HepG2 (cell line): ENCODE measurements around the gene P2RY6. TPM values are rescaled to one million over a fixed set of nuclear protein-coding genes. Genes with fewer than 3 reads are reported as not detected.

Source experiments
- CHD4 ChIP-seq: fragments of 200-600 bp; sonication (generic); IDR thresholded peaks from 2 replicates; pipeline ENCODE4 v1.7.0; 2017; ENCODE audit warnings: mild to moderate bottlenecking, low read length, borderline replicate concordance
- FLYWCH1 ChIP-seq: sonication (generic); formaldehyde crosslinking; IDR thresholded peaks from 2 replicates; pipeline ENCODE4 v1.8.1; 2023; ENCODE audit warnings: mild to moderate bottlenecking, missing genetic modification reagents
- GATAD1 ChIP-seq: IDR thresholded peaks from 2 replicates; pipeline ENCODE4 v1.6.1; 2016; ENCODE audit warnings: missing genetic modification reagents, missing compliant biosample characterization
- LCORL ChIP-seq, 2 experiments: fragments of 450-650 bp in 1 of 2; sonication (generic) in 1 of 2; formaldehyde crosslinking in 1 of 2; IDR thresholded peaks; 2 replicates each; pipeline versions ENCODE4 v1.5.0 to v1.6.1; 2017 to 2020; ENCODE audit warnings: antibody characterized with exemption in 1 of 2, missing genetic modification reagents in 1 of 2
- MED8 ChIP-seq: sonication (generic); formaldehyde crosslinking; IDR thresholded peaks from 2 replicates; pipeline ENCODE4 v1.8.1; 2023; ENCODE audit warnings: mild to moderate bottlenecking, missing genetic modification reagents; ENCODE audit not compliant: insufficient replicate concordance
- MZF1 ChIP-seq: sonication (generic); formaldehyde crosslinking; IDR thresholded peaks from 2 replicates; pipeline ENCODE4 v1.8.1; 2023; ENCODE audit warnings: mild to moderate bottlenecking, missing genetic modification reagents, borderline replicate concordance
- RAD21 ChIP-seq: fragments of 450-650 bp; formaldehyde crosslinking; IDR thresholded peaks from 2 replicates; pipeline ENCODE4 v1.5.0; 2020; ENCODE audit warnings: mild to moderate bottlenecking
- SAP130 ChIP-seq: IDR thresholded peaks from 2 replicates; pipeline ENCODE4 v1.6.1; 2016; ENCODE audit warnings: low read depth
- SOX5 ChIP-seq: IDR thresholded peaks from 2 replicates; pipeline ENCODE4 v1.6.1; 2016; ENCODE audit warnings: borderline replicate concordance
- STAG1 ChIP-seq: sonication (generic); formaldehyde crosslinking; IDR thresholded peaks from 2 replicates; pipeline ENCODE4 v1.4.0; 2020; ENCODE audit warnings: missing genetic modification reagents
- TBX2 ChIP-seq: sonication (generic); formaldehyde crosslinking; IDR thresholded peaks from 2 replicates; pipeline ENCODE4 v1.5.0; 2020; ENCODE audit warnings: missing genetic modification reagents, mild to moderate bottlenecking, borderline replicate concordance
- TEAD3 ChIP-seq: optimal IDR thresholded peaks from 2 replicates; pipeline ENCODE3; 2016; ENCODE audit warnings: borderline replicate concordance
- TGIF2 ChIP-seq: IDR thresholded peaks from 2 replicates; pipeline ENCODE4 v1.6.1; 2016; ENCODE audit warnings: control low read depth, missing compliant biosample characterization
- THAP9 ChIP-seq: sonication (generic); formaldehyde crosslinking; IDR thresholded peaks from 2 replicates; pipeline ENCODE4; 2020; ENCODE audit warnings: missing genetic modification reagents, mild to moderate bottlenecking, borderline replicate concordance
- ZNF207 ChIP-seq: fragments of 450-650 bp; IDR thresholded peaks from 2 replicates; pipeline ENCODE4 v1.6.1; 2016; ENCODE audit warnings: antibody characterized with exemption, borderline replicate concordance
- ZNF382 ChIP-seq: sonication (generic); formaldehyde crosslinking; IDR thresholded peaks from 2 replicates; pipeline ENCODE4 v1.5.0; 2020; ENCODE audit warnings: missing genetic modification reagents, mild to moderate bottlenecking, borderline replicate concordance
- ZNF552 ChIP-seq: sonication (generic); formaldehyde crosslinking; IDR thresholded peaks from 2 replicates; pipeline ENCODE4 v1.9.0; 2022; ENCODE audit warnings: missing genetic modification reagents, mild to moderate bottlenecking, borderline replicate concordance
- ZNF557 ChIP-seq: sonication (generic); formaldehyde crosslinking; IDR thresholded peaks from 2 replicates; pipeline ENCODE4 v1.4.0; 2020; ENCODE audit warnings: missing genetic modification reagents
- ZNF563 ChIP-seq: sonication (generic); formaldehyde crosslinking; IDR thresholded peaks from 2 replicates; pipeline ENCODE4 v1.8.0; 2022; ENCODE audit warnings: mild to moderate bottlenecking, moderate library complexity, missing genetic modification reagents
- ZNF569 ChIP-seq: sonication (generic); formaldehyde crosslinking; IDR thresholded peaks from 2 replicates; pipeline ENCODE4 v1.5.0; 2020; ENCODE audit warnings: mild to moderate bottlenecking, missing genetic modification reagents, moderate library complexity, borderline replicate concordance
- ZNF674 ChIP-seq: sonication (generic); formaldehyde crosslinking; IDR thresholded peaks from 2 replicates; pipeline ENCODE4 v1.5.0; 2020; ENCODE audit warnings: low read depth, mild to moderate bottlenecking, missing genetic modification reagents
- polyA plus RNA-seq, 8 experiments: library from polyadenylated mRNA; depleted of rRNA in 3 of 8; stranded (reverse) in 7 of 8; unstranded in 1 of 8; fragments of >200 nt; fragmentation: Illumina TruSeq in 4 of 8; extraction: Trizol in 4 of 8; gene quantifications; 2 replicates each; pipeline versions ENCODE4 v1.2.1 to v1.2.3, GENCODE V29; 2011 to 2016; ENCODE audit warnings: low read depth in 4 of 8, missing spikeins in 1 of 8, mixed read lengths in 1 of 8; ENCODE audit not compliant: insufficient read depth in 1 of 8
- total RNA-seq, 5 experiments: library from RNA; depleted of rRNA; stranded (reverse); fragments of >200 nt; fragmentation: Illumina TruSeq; extraction: Trizol; gene quantifications; 2 replicates each; pipeline ENCODE4 v1.2.3, GENCODE V29; 2016; ENCODE audit warnings: low read depth in 1 of 5
- TF ChIP-seq, protein P1 (sequence below): sonication (generic); formaldehyde crosslinking; IDR thresholded peaks from 2 replicates; pipeline ENCODE4 v1.8.0; 2022; ENCODE audit warnings: missing genetic modification reagents, low read depth, mild to moderate bottlenecking, borderline replicate concordance
- TF ChIP-seq, protein P2 (sequence below): sonication (generic); formaldehyde crosslinking; IDR thresholded peaks from 2 replicates; pipeline ENCODE4 v1.5.0; 2020; ENCODE audit warnings: mild to moderate bottlenecking, missing genetic modification reagents, moderate library complexity
- TF ChIP-seq, protein P3 (sequence below): sonication (generic); formaldehyde crosslinking; IDR thresholded peaks from 2 replicates; pipeline ENCODE4 v1.8.0; 2023; ENCODE audit warnings: mild to moderate bottlenecking, missing genetic modification reagents

P2RY6 gene
- total and polyA plus RNA-seq, 2 of the 13 experiments (the other 11 are each of a cell fraction or from before 2014, with no cell fraction given), result 0.09 to 0.29 TPM

DNA sequence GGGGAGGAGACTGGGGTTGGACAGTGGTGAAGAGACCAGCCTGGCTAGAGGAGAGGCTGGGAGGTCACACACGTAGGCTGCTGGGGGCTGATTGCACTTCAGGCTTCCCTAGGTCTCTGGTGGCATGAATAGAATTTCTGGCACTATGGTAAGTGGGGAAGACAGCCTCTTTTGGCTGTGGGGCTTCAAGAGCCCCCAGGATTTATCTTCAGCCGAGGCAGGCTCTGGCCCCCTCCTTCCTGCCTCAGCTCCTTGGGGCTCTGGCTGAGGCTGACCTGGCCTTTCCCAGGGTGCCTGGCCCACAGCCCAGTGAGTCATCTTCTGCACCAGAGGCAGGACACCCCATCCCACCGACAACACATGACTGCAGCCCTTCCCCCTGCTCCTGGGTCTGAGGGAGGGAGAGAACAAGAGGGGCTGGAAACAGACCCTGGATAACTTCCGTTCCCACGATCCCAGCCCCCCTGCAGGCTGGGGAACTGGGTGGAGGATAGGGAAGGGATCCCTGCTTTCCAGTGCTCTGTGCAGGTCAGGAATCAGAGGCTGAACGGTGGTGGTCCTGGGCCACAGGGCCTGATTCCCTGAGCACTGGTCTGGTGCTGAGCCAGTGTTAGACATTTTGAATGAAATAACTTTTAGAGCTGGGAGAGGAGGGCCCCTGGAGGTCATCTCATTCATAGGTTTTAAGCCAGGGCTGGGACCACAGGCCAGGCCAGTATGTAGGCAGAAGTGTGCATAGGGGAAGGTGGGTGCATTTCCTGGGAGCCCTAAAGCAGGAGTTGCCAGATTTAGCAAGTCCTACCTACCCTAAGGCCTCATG lies 62.5 kb downstream of the P2RY6 start (continued):
- TF ChIP-seq, protein P1, sequence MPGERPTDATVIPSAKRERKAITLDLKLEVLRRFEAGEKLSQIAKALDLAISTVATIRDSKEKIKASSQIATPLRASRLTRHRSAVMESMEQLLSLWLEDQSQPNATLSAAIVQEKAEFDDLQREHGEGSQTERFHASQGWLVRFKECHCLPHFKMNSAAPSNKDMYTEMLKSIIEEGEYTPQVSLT, result no peak
- TF ChIP-seq ZNF563 (CRISPR knock-in tag) (no peak), STAG1 (CRISPR knock-in tag) (peak; percentile 71), ZNF674 (no peak), TBX2 (CRISPR knock-in tag) (no peak), SAP130 (CRISPR knock-in tag) (peak; percentile 66), ZNF207 (no peak), ZNF557 (CRISPR knock-in tag) (no peak), GATAD1 (0 out of 2 replicates have a peak, but pooled peaks have one; percentile 26), MED8 (CRISPR knock-in tag) (no peak), THAP9 (CRISPR knock-in tag) (0 out of 2 replicates have a peak, but pooled peaks have one; percentile 33), SOX5 (CRISPR knock-in tag) (0 out of 2 replicates have a peak, but pooled peaks have one; percentile 12), TEAD3 (CRISPR knock-in tag) (peak; percentile 5), MZF1 (CRISPR knock-in tag) (no peak), TGIF2 (CRISPR knock-in tag) (no peak), FLYWCH1 (CRISPR knock-in tag) (no peak), ZNF382 (no peak), LCORL (IDR thresholded peaks at IDR 0.05) (no peak), LCORL (CRISPR knock-in tag; IDR thresholded peaks at IDR 0.05) (no peak), ZNF569 (no peak), RAD21 (CRISPR knock-in tag) (peak; percentile 43), CHD4 (no peak), ZNF552 (CRISPR knock-in tag) (no peak)
- TF ChIP-seq, protein P2, sequence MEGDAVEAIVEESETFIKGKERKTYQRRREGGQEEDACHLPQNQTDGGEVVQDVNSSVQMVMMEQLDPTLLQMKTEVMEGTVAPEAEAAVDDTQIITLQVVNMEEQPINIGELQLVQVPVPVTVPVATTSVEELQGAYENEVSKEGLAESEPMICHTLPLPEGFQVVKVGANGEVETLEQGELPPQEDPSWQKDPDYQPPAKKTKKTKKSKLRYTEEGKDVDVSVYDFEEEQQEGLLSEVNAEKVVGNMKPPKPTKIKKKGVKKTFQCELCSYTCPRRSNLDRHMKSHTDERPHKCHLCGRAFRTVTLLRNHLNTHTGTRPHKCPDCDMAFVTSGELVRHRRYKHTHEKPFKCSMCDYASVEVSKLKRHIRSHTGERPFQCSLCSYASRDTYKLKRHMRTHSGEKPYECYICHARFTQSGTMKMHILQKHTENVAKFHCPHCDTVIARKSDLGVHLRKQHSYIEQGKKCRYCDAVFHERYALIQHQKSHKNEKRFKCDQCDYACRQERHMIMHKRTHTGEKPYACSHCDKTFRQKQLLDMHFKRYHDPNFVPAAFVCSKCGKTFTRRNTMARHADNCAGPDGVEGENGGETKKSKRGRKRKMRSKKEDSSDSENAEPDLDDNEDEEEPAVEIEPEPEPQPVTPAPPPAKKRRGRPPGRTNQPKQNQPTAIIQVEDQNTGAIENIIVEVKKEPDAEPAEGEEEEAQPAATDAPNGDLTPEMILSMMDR, result peak; percentile 65
- TF ChIP-seq, protein P3, sequence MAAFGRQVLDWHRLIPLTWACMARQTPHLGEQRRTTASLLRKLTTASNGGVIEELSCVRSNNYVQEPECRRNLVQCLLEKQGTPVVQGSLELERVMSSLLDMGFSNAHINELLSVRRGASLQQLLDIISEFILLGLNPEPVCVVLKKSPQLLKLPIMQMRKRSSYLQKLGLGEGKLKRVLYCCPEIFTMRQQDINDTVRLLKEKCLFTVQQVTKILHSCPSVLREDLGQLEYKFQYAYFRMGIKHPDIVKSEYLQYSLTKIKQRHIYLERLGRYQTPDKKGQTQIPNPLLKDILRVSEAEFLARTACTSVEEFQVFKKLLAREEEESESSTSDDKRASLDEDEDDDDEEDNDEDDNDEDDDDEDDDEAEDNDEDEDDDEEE, result peak; percentile 20; the same call in 1 of the 2 replicates
